ENCODE data around the gene SLC25A26.

Gene SLC25A26

GRCh38 chr3:66399529-66400232 lies 178.9 kb downstream of the SLC25A26 start:
- DNase-seq = no peak

- no peak for DNase-seq
These were observed 179.8 kb downstream of the SLC25A26 start for GRCh38 chr3:66400411-66401156.

GRCh38 chr3:66401157-66401550 lies 180.4 kb downstream of the SLC25A26 start:
- DNase-seq = no peak

- DNase-seq = no peak
These were observed 181.1 kb downstream of the SLC25A26 start for GRCh38 chr3:66401675-66402491.

GRCh38 chr3:66402596-66403290 lies 181.9 kb downstream of the SLC25A26 start:
- no peak for DNase-seq

GRCh38 chr3:66403323-66403990 lies 182.7 kb downstream of the SLC25A26 start:
- DNase-seq = no peak

GRCh38 chr3:66404197-66404596 lies 183.4 kb downstream of the SLC25A26 start:
- no peak for DNase-seq

GRCh38 chr3:66404903-66405700 lies 184.3 kb downstream of the SLC25A26 start:
- no peak for DNase-seq

GRCh38 chr3:66405701-66406091 lies 184.9 kb downstream of the SLC25A26 start:
- DNase-seq = no peak

GRCh38 chr3:66406163-66406562 lies 185.4 kb downstream of the SLC25A26 start:
- DNase-seq = no peak

GRCh38 chr3:66406831-66407610 lies 186.2 kb downstream of the SLC25A26 start:
- DNase-seq = no peak

GRCh38 chr3:66407611-66408218 lies 186.9 kb downstream of the SLC25A26 start:
- peak; percentile 58 for DNase-seq

- no peak for DNase-seq
These were observed 189.3 kb downstream of the SLC25A26 start for GRCh38 chr3:66409771-66410754.

- no peak for DNase-seq
These were observed 190.2 kb downstream of the SLC25A26 start for GRCh38 chr3:66410976-66411375.

GRCh38 chr3:66411474-66411873 lies 190.7 kb downstream of the SLC25A26 start:
- DNase-seq = no peak

GRCh38 chr3:66411961-66412887 lies 191.4 kb downstream of the SLC25A26 start:
- DNase-seq = no peak

- DNase-seq = no peak
These were observed 192.4 kb downstream of the SLC25A26 start for GRCh38 chr3:66413151-66413751.

Measured in RPMI8226 (cell line).